IMR-90 (cell line): ENCODE measurements around the gene MAP3K5. TPM values are rescaled to one million over a fixed set of nuclear protein-coding genes. Genes with fewer than 3 reads are reported as not detected.

ENCODE experiments used
- ATAC-seq: fragments of 200-7000 bp; cut with Tn5 transposase; 2 replicates; pipeline ENCODE4 v1.9.1; 2020; ENCODE audit warnings: low read depth, mild to moderate bottlenecking, moderate library complexity
- BruUV-seq: library from RNA; stranded (reverse); fragments of 400-500 nt; replicated peaks from 2 replicates; lab custom pipeline; 2021; lab: Mats Ljungman, UMichigan
- CTCF ChIA-PET: fragments of 300-600 bp; formaldehyde crosslinking; extraction: SDS; loops from one replicate; lab custom pipeline; 2021; ENCODE audit warnings: antibody characterized with exemption; lab: Yijun Ruan, JAX
- POLR2A ChIA-PET: fragments of 300-600 bp; sonication (Branson Sonifier 250); formaldehyde crosslinking; loops from one replicate; lab custom pipeline; 2022; ENCODE audit warnings: antibody characterized with exemption; ENCODE audit not compliant: unreplicated experiment; lab: Charles Lee
- DNase-seq: peaks from one replicate; pipeline ENCODE4 v3.0.0; 2013
- H2AFZ ChIP-seq: replicated peaks from 2 replicates; pipeline ENCODE3; 2013; ENCODE audit warnings: low read length, mild to moderate bottlenecking; ENCODE audit not compliant: poor library complexity
- H2AK5ac ChIP-seq: 2 replicates; pipeline ENCODE4 v1.6.1; 2013; ENCODE audit warnings: low read depth, low read length, inconsistent platforms
- H2AK9ac ChIP-seq: replicated peaks from 2 replicates; pipeline ENCODE3; 2013; ENCODE audit warnings: mild to moderate bottlenecking, low read depth, low read length, moderate library complexity; ENCODE audit not compliant: poor library complexity
- H2BK120ac ChIP-seq: 2 replicates; pipeline ENCODE4 v1.6.1; 2013; ENCODE audit warnings: low read depth, low read length, inconsistent platforms
- H2BK15ac ChIP-seq: 3 replicates; pipeline ENCODE4 v1.6.1; 2013; ENCODE audit warnings: low read depth, low read length, inconsistent platforms
- H2BK20ac ChIP-seq: 2 replicates; pipeline ENCODE4 v1.6.1; 2013; ENCODE audit warnings: low read depth, mild to moderate bottlenecking, inconsistent platforms, low read length, moderate library complexity
- H2BK5ac ChIP-seq: 2 replicates; pipeline ENCODE4 v1.6.1; 2013; ENCODE audit warnings: mild to moderate bottlenecking, low read depth, low read length, inconsistent platforms; ENCODE audit not compliant: poor library complexity, severe bottlenecking
- H3K14ac ChIP-seq: replicated peaks from 2 replicates; pipeline ENCODE4 v1.6.1; 2013; ENCODE audit warnings: low read depth, low read length, inconsistent platforms
- H3K18ac ChIP-seq: 2 replicates; pipeline ENCODE4 v1.6.1; 2013; ENCODE audit warnings: low read depth, low read length, control low read depth
- H3K23ac ChIP-seq: 2 replicates; pipeline ENCODE4 v1.6.1; 2013; ENCODE audit warnings: low read depth, low read length, inconsistent platforms
- H3K27ac ChIP-seq: 2 replicates; pipeline ENCODE4 v1.5.1; 2013; ENCODE audit warnings: mild to moderate bottlenecking, control low read depth, low read length; ENCODE audit not compliant: insufficient read depth
- H3K27me3 ChIP-seq: 2 replicates; pipeline ENCODE4 v1.6.1; 2013; ENCODE audit warnings: low read length; ENCODE audit not compliant: control insufficient read depth, insufficient read depth
- H3K36me3 ChIP-seq: 2 replicates; pipeline ENCODE4 v1.6.1; 2013; ENCODE audit warnings: low read length, mixed read lengths; ENCODE audit not compliant: control insufficient read depth, insufficient read depth
- H3K4ac ChIP-seq: 2 replicates; pipeline ENCODE4 v1.6.1; 2013; ENCODE audit warnings: low read depth, low read length, inconsistent platforms
- H3K4me1 ChIP-seq: 2 replicates; pipeline ENCODE4 v1.6.1; 2013; ENCODE audit warnings: low read length, mixed read lengths; ENCODE audit not compliant: control insufficient read depth, insufficient read depth
- H3K4me2 ChIP-seq: 2 replicates; pipeline ENCODE4 v1.6.1; 2013; ENCODE audit warnings: low read depth, mild to moderate bottlenecking, control low read depth, low read length, moderate library complexity
- H3K4me3 ChIP-seq: 2 replicates; pipeline ENCODE4 v1.5.1; 2013; ENCODE audit warnings: low read depth, mild to moderate bottlenecking, control low read depth, low read length, moderate library complexity; ENCODE audit not compliant: insufficient read depth
- H3K56ac ChIP-seq: 2 replicates; pipeline ENCODE4 v1.6.1; 2013; ENCODE audit warnings: low read length, inconsistent platforms; ENCODE audit not compliant: insufficient read depth; ENCODE audit errors: extremely low read depth
- H3K79me1 ChIP-seq, 2 experiments: 2 replicates each; pipeline ENCODE4 v1.6.1; 2013; ENCODE audit warnings: low read length in 2 of 2, inconsistent platforms in 1 of 2, low read depth in 1 of 2
- H3K9ac ChIP-seq: 2 replicates; pipeline ENCODE4 v1.6.1; 2013; ENCODE audit warnings: low read depth, low read length, control low read depth
- H3K9me1 ChIP-seq: 2 replicates; pipeline ENCODE4 v1.6.1; 2013; ENCODE audit warnings: low read length, inconsistent platforms; ENCODE audit not compliant: insufficient read depth
- H3K9me3 ChIP-seq: 2 replicates; pipeline ENCODE4 v1.6.1; 2013; ENCODE audit warnings: low read length; ENCODE audit not compliant: control insufficient read depth, insufficient read depth
- H4K20me1 ChIP-seq: 2 replicates; pipeline ENCODE4 v1.6.1; 2013; ENCODE audit warnings: low read length, inconsistent platforms; ENCODE audit not compliant: insufficient read depth
- H4K5ac ChIP-seq: 2 replicates; pipeline ENCODE4 v1.6.1; 2013; ENCODE audit warnings: mild to moderate bottlenecking, low read depth, low read length, control low read depth
- H4K8ac ChIP-seq, 2 experiments: 2 replicates each; pipeline ENCODE4 v1.6.1; 2013; ENCODE audit warnings: low read depth in 2 of 2, low read length in 2 of 2, control low read depth in 1 of 2, inconsistent platforms in 1 of 2
- H4K91ac ChIP-seq: 2 replicates; pipeline ENCODE4 v1.6.1; 2013; ENCODE audit warnings: low read depth, low read length, inconsistent platforms; ENCODE audit not compliant: insufficient read depth
- CEBPB ChIP-seq: IDR thresholded peaks from 2 replicates; pipeline ENCODE4 v1.6.1; 2012; ENCODE audit warnings: low read depth, low read length, improper control_type of control experiment
- CHD1 ChIP-seq: IDR thresholded peaks from 2 replicates; pipeline ENCODE4 v1.6.1; 2012; ENCODE audit warnings: low read depth, low read length, improper control_type of control experiment
- CTCF ChIP-seq: conservative IDR thresholded peaks from 2 replicates; pipeline ENCODE4 v1.5.1; 2012; ENCODE audit warnings: mild to moderate bottlenecking, low read depth, low read length, improper control_type of control experiment
- MAZ ChIP-seq: IDR thresholded peaks from 2 replicates; pipeline ENCODE4 v1.6.1; 2012; ENCODE audit warnings: low read depth, mild to moderate bottlenecking, low read length, improper control_type of control experiment, moderate library complexity, borderline replicate concordance
- NFE2L2 ChIP-seq: fragments of 150-350 bp; IDR thresholded peaks from 2 replicates; pipeline ENCODE4 v1.6.1; 2016; ENCODE audit warnings: low read depth, mild to moderate bottlenecking, low read length
- RAD21 ChIP-seq: IDR thresholded peaks from 2 replicates; pipeline ENCODE4 v1.6.1; 2012; ENCODE audit warnings: low read length, improper control_type of control experiment
- RCOR1 ChIP-seq: IDR thresholded peaks from 2 replicates; pipeline ENCODE4 v1.6.1; 2012; ENCODE audit warnings: mild to moderate bottlenecking, low read length, improper control_type of control experiment; ENCODE audit not compliant: insufficient replicate concordance
- RFX5 ChIP-seq: IDR thresholded peaks from 2 replicates; pipeline ENCODE4 v1.8.0; 2012; ENCODE audit warnings: low read depth, mild to moderate bottlenecking, low read length, moderate library complexity
- USF2 ChIP-seq: fragments of 150-350 bp; IDR thresholded peaks from 2 replicates; pipeline ENCODE4 v1.6.1; 2017; ENCODE audit warnings: mild to moderate bottlenecking, antibody characterized with exemption, low read length, low read depth
- WGBS, 2 experiments: methylation state at CpG; one replicate each; pipeline versions ENCODE4 v1.1.5 to v1.1.7; 2013; ENCODE audit warnings: missing lambda C conversion rate in 2 of 2; ENCODE audit not compliant: insufficient read length in 1 of 2; ENCODE audit errors: extremely low coverage in 2 of 2; 5-methylcytosine and 5-hydroxymethylcytosine counted together
- dilution Hi-C: fragments of 300-500 bp; cut with HindIII; formaldehyde crosslinking; loops from one replicate; pipeline ENCODE4 v1.14.3; 2018; ENCODE audit warnings: low sequenced_read_pairs; ENCODE audit not compliant: unreplicated experiment
- in situ Hi-C: fragments of 300-500 bp; cut with MboI; formaldehyde crosslinking; loops from 3 replicates; pipeline ENCODE4 v1.14.3; 2019; ENCODE audit warnings: low sequenced_read_pairs, inconsistent platforms, mixed read lengths
- intact Hi-C: fragments of 100-400 bp; cut with micrococcal nuclease; formaldehyde crosslinking; loops from 2 replicates; pipeline ENCODE4 v1.10.0; 2022
- polyA plus RNA-seq, 3 experiments: library from polyadenylated mRNA; depleted of rRNA; stranded (reverse); fragments of >200 nt; gene quantifications; 2 replicates each; pipeline ENCODE4 v1.2.3, GENCODE V29; 2012; ENCODE audit warnings: low replicate concordance in 1 of 3
- total RNA-seq: library from RNA; depleted of rRNA; stranded (reverse); fragments of >200 nt; gene quantifications from 2 replicates; pipeline ENCODE4 v1.2.3, GENCODE V29; 2012

The MAP3K5 gene
- total and polyA plus RNA-seq, 2 of the 4 experiments (the other 2 are of a cell fraction), result 5.4 to 17.6 TPM

GRCh38 chr6:136654086-136654485 lies 138.2 kb downstream of the MAP3K5 start:
- in situ Hi-C loops, result no loop called here
- no TSS peak for BruUV-seq
- H2AFZ ChIP-seq, result no peak overlapping the region

More at GRCh38 chr6:136654086-136654485, 138.2 kb downstream of the MAP3K5 start:
- DNase-seq, result no peak
- intact Hi-C loops, result no loop called here
- TF ChIP-seq USF2, result no peak
- no peak for TF ChIP-seq NFE2L2
- no peak for TF ChIP-seq RAD21
- TF ChIP-seq CTCF, result no peak
- TF ChIP-seq CHD1, result no peak
- TF ChIP-seq MAZ, result no peak
- TF ChIP-seq RFX5, result no peak
- no peak for TF ChIP-seq CEBPB
- TF ChIP-seq RCOR1, result no peak
- Histone ChIP-seq H4K8ac (no peak overlapping the region), H2AK5ac (no peak overlapping the region), H3K27ac (no peak overlapping the region), H3K14ac (no peak overlapping the region), H2BK5ac (no peak overlapping the region), H3K4me3 (no peak overlapping the region), H3K4ac (no peak overlapping the region), H2BK120ac (no peak overlapping the region), H3K27me3 (no peaks in the 10 kb centered on the region), H3K36me3 (peaks cover 7% of the 10 kb centered on the region), H3K9me1 (peaks cover 6% of the 10 kb centered on the region), H3K4me1 (no peaks in the 10 kb centered on the region), H2AK9ac (no peak overlapping the region), H3K9me3 (no peaks in the 10 kb centered on the region), H4K5ac (no peak overlapping the region), H3K23ac (no peak overlapping the region), H3K56ac (no peak overlapping the region), H2BK20ac (no peak overlapping the region), H3K9ac (no peak overlapping the region), H4K91ac (no peak overlapping the region), H3K79me1 (peaks cover 0 to 6% of the 10 kb centered on the region in 2 experiments; a peak in 1 of 4 replicates), H2BK15ac (no peak overlapping the region), H3K4me2 (no peak overlapping the region), H3K18ac (no peak overlapping the region), H4K20me1 (no peaks in the 10 kb centered on the region)
- CTCF ChIA-PET, result no interaction called here
- no CpG with 5 or more reads among the region's 2 CpGs for WGBS, 2 experiments
- ATAC-seq, result no peak
- dilution Hi-C loops, result no loop called here
- POLR2A ChIA-PET, result no interaction called here
